GM10266 (cell line): ENCODE results near the gene BLNK.

Experiments
- DNase-seq: peaks from one replicate; pipeline ENCODE4 v3.0.0; 2012; ENCODE audit errors: extremely low spot score
- CTCF ChIP-seq: IDR thresholded peaks from 2 replicates; pipeline ENCODE4 v1.5.1; 2012; ENCODE audit warnings: mild to moderate bottlenecking, low read depth; ENCODE audit not compliant: control insufficient read depth, insufficient read depth; ENCODE audit errors: missing control alignments

BLNK gene

GRCh38 chr10:96287392-96288105, 16.2 kb upstream of the BLNK start:
- no peak for TF ChIP-seq CTCF
- peak; percentile 30 for DNase-seq

- no peak for DNase-seq
- no peak for TF ChIP-seq CTCF
Observed at GRCh38 chr10:96285331-96285752, 14.0 kb upstream of the BLNK start.

GRCh38 chr10:96283756-96284155, 12.4 kb upstream of the BLNK start:
- no peak for DNase-seq
- TF ChIP-seq CTCF = no peak

GRCh38 chr10:96283351-96283750, 12.0 kb upstream of the BLNK start:
- TF ChIP-seq CTCF = no peak
- DNase-seq = no peak

- no peak for TF ChIP-seq CTCF
- DNase-seq = no peak
Observed at GRCh38 chr10:96281444-96282029, 10.2 kb upstream of the BLNK start.

- no peak for DNase-seq
- no peak for TF ChIP-seq CTCF
Observed at GRCh38 chr10:96280859-96281258, 9.5 kb upstream of the BLNK start.

- no peak for DNase-seq
- TF ChIP-seq CTCF = no peak
Observed at GRCh38 chr10:96279191-96279641, 7.8 kb upstream of the BLNK start.
